Iris pigment epithelial cell (primary cell): ENCODE results near the gene MRPL12.

Experiments
- DNase-seq: peaks from one replicate; pipeline ENCODE4 v3.0.0-alpha.2; 2011; ENCODE audit warnings: low read depth

The MRPL12 gene

GRCh38 chr17:81740395-81740961, 37.3 kb downstream of the MRPL12 start:
- DNase-seq, result no peak

- no peak for DNase-seq
These were observed 38.0 kb downstream of the MRPL12 start for GRCh38 chr17:81741049-81741593.

DNA sequence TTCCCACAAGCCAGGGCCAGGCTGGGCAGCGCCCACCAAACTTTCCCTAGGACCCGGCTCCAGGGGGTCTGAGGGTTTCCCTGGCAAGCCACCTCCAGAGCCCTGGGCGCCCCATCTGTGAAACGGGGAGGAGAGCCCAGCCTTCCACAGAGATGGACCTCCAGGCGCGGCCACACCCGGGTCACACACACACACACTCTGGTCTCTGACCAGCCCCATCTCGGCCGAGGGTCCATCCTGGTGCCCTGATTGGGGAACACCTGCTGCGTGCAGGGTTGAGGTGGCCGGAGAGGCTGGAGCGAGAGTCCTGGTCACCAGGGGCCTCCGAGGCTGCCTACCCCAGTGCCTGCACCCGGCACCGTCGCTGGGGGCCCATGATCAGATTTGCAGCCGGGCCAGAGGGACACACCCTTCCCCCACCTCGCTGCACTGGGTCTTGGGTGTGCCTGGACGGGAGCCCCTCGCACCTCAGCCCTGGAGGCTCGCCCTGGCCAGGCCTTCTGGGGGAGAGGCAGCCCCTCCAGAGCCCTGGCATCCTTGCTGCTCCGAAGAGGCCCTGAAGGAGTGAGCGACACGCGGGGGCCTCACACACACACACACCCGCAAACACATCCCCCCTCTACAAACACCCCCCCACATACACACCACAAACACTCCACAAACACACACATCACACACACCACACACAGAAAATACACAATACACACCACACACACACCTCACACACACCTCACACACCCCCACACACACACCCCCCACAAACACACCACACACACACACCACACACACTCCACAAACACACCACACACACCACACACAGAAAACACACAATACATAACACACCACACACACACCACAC, 38.7 kb downstream of the MRPL12 start:
- no peak for DNase-seq
